Osteocyte (in vitro differentiated cells): ENCODE measurements around the gene FTL. TPM values are rescaled to one million over a fixed set of nuclear protein-coding genes. Genes with fewer than 3 reads are reported as not detected.

ENCODE experiments used
- DNase-seq: peaks from one replicate; pipeline ENCODE4 v3.0.0; 2021; ENCODE audit warnings: mixed read lengths; ENCODE audit not compliant: unreplicated experiment; ENCODE audit errors: extremely low spot score
- H3K27ac Mint-ChIP-seq: one replicate; pipeline ENCODE4 v1.8.0; 2021; ENCODE audit warnings: mild to moderate bottlenecking, mixed read lengths; ENCODE audit not compliant: unreplicated experiment
- H3K27me3 Mint-ChIP-seq: one replicate; pipeline ENCODE4 v1.8.0; 2021; ENCODE audit warnings: mixed read lengths; ENCODE audit not compliant: unreplicated experiment
- H3K36me3 Mint-ChIP-seq: one replicate; pipeline ENCODE4 v1.8.0; 2021; ENCODE audit warnings: mixed read lengths; ENCODE audit not compliant: unreplicated experiment
- H3K4me1 Mint-ChIP-seq: one replicate; pipeline ENCODE4 v1.8.0; 2021; ENCODE audit warnings: mixed read lengths; ENCODE audit not compliant: unreplicated experiment
- H3K4me3 Mint-ChIP-seq: one replicate; pipeline ENCODE4 v1.8.0; 2021; ENCODE audit warnings: mild to moderate bottlenecking, moderate library complexity, mixed read lengths; ENCODE audit not compliant: unreplicated experiment
- H3K9me3 Mint-ChIP-seq: one replicate; pipeline ENCODE4 v1.8.0; 2021; ENCODE audit warnings: mixed read lengths; ENCODE audit not compliant: unreplicated experiment
- CTCF ChIP-seq: fragments of 200-600 bp; sonication (generic); IDR thresholded peaks from 2 replicates; pipeline ENCODE4 v1.5.0; 2021; ENCODE audit warnings: antibody characterized with exemption, mild to moderate bottlenecking, moderate library complexity
- total RNA-seq: library from RNA; stranded (reverse); gene quantifications from 2 replicates; pipeline ENCODE4 v1.2.1, GENCODE V29; 2021

FTL gene
- total RNA-seq, 1 donor from 2014 or later, result 2,792 TPM

- Mint-ChIP-seq H3K27ac (peak overlapping the region; percentile 98), H3K4me3 (peak overlapping the region; percentile 60), H3K27me3 (no peaks in the 10 kb centered on the region), H3K9me3 (no peaks in the 10 kb centered on the region), H3K36me3 (peaks cover 21% of the 10 kb centered on the region), H3K4me1 (peaks cover 56% of the 10 kb centered on the region)
- TF ChIP-seq CTCF, result no peak
- DNase-seq, result no peak
These were observed 1.5 kb upstream of the FTL start for GRCh38 chr19:48963371-48964204.

DNA sequence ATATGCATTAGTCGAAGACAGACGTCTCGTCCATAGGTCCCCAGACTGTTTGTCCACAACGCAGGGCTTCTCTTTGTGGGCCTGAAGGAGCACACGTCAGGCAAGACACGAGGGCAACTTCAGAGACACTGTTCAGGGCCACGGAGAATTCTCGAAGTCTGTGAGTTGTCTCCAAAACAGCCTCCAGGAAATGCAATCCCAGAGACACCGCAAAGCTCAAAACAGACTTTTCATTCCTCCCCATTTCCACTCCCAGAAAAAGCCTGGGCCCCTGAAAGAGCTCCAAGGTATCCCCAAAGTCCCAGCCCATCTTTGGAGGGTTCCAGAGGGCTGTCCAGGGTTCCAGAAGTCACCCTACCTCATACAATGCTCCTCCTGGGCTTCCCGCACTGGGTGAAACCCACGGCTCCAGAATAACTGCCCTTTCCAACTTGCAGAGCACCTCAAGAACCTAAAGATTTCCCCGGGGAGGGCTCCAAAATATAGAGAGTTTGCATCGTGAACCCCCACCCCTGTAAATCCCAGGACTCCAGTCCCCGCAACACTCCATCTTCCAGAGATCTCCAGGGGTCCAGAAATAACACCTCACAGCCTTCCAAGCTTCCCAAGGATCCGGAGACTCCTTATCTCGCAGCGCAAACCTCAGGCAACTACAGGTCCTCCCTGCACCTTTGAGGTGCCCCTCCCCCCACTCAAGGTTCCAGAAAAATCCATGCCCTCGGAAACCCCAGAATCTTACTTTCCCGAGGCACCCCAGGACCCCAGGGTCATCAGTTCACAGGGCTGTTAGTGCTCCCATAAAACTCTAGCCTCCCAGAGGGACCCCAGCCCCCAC, 687 bp upstream of the FTL start:
- Mint-ChIP-seq H3K4me1 (peaks cover 56% of the 10 kb centered on the region), H3K36me3 (peaks cover 22% of the 10 kb centered on the region), H3K27me3 (no peaks in the 10 kb centered on the region), H3K27ac (peak overlapping the region; percentile 98), H3K4me3 (peak overlapping the region; percentile 59), H3K9me3 (no peaks in the 10 kb centered on the region)
- TF ChIP-seq CTCF, result no peak
- no peak for DNase-seq

DNA sequence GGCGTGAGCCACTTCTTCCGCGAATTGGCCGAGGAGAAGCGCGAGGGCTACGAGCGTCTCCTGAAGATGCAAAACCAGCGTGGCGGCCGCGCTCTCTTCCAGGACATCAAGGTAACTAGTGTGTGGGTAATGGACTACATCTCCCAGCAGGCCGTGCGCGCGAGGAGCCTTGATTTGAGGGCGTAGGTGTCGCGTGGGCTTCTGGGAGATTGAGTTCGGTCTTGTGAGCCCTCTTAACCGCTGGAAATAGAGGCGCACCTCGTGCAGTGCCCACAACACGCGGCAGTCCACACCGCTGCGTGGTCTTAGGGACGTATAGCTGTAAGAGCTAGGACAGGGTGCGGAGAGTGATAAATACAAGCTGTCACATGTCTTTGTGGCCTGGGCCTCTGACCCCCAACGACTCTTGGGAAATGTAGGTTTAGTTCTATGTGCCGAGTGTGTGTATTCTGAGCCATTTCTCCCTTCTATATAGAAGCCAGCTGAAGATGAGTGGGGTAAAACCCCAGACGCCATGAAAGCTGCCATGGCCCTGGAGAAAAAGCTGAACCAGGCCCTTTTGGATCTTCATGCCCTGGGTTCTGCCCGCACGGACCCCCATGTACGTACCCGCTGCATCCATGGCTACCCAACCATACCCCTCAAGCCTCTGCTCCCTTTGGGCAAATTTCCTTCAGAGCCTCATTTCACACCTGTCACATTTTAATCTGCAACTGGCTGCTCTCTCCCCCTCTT, 864 bp downstream of the FTL start:
- Mint-ChIP-seq H3K4me1 (peaks cover 55% of the 10 kb centered on the region), H3K36me3 (peaks cover 22% of the 10 kb centered on the region)

GRCh38 chr19:48966541-48967345, 1.6 kb downstream of the FTL start:
- H3K9me3 Mint-ChIP-seq, result no peaks in the 10 kb centered on the region
- no peaks in the 10 kb centered on the region for H3K27me3 Mint-ChIP-seq
- H3K27ac Mint-ChIP-seq, result peak overlapping the region; percentile 98
- no peak for DNase-seq
- no peak for TF ChIP-seq CTCF
- H3K4me1 Mint-ChIP-seq, result peaks cover 53% of the 10 kb centered on the region
- H3K4me3 Mint-ChIP-seq, result peak overlapping the region; percentile 95
- peaks cover 17% of the 10 kb centered on the region for H3K36me3 Mint-ChIP-seq

More for the DNA sequence above, 864 bp downstream of the FTL start:
- peak; percentile 90 for DNase-seq
- H3K9me3 Mint-ChIP-seq, result no peaks in the 10 kb centered on the region
- H3K27ac Mint-ChIP-seq, result peak overlapping the region; percentile 98
- no peak for TF ChIP-seq CTCF
- H3K4me3 Mint-ChIP-seq, result peak overlapping the region; percentile 95
- H3K27me3 Mint-ChIP-seq, result no peaks in the 10 kb centered on the region
